Measurements from ENCODE around the gene GJB2. TPM values are rescaled to one million over a fixed set of nuclear protein-coding genes. Genes with fewer than 3 reads are reported as not detected.

The GJB2 gene
- total and polyA plus RNA-seq, 9 donors, result 0.13 to 2.5 (median 0.52) TPM; not detected in 3

- no peak overlapping the region for H3K4me3 ChIP-seq
- H3K27ac ChIP-seq, result no peak overlapping the region
- DNase-seq, result no peak
- no peaks in the 10 kb centered on the region for H3K4me1 ChIP-seq (ENCODE audit: insufficient read depth)
- WGBS, 3 donors, result 40 to 54% (median 44%) methylated on average over 1 of the region's 1 CpG
- H3K27me3 ChIP-seq, result no peaks in the 10 kb centered on the region
- TF ChIP-seq, protein P1, sequence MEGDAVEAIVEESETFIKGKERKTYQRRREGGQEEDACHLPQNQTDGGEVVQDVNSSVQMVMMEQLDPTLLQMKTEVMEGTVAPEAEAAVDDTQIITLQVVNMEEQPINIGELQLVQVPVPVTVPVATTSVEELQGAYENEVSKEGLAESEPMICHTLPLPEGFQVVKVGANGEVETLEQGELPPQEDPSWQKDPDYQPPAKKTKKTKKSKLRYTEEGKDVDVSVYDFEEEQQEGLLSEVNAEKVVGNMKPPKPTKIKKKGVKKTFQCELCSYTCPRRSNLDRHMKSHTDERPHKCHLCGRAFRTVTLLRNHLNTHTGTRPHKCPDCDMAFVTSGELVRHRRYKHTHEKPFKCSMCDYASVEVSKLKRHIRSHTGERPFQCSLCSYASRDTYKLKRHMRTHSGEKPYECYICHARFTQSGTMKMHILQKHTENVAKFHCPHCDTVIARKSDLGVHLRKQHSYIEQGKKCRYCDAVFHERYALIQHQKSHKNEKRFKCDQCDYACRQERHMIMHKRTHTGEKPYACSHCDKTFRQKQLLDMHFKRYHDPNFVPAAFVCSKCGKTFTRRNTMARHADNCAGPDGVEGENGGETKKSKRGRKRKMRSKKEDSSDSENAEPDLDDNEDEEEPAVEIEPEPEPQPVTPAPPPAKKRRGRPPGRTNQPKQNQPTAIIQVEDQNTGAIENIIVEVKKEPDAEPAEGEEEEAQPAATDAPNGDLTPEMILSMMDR (IDR thresholded peaks at IDR 0.05), result no peak
- TF ChIP-seq EP300 (IDR thresholded peaks at IDR 0.05), result no peak
- TF ChIP-seq POLR2A (IDR thresholded peaks at IDR 0.05), result no peak
- intact Hi-C loops (cut with DNase I), result no loop called here
- peaks cover 0 to 2% of the 10 kb centered on the region in 2 donors for H3K9me3 ChIP-seq
- no peaks in the 10 kb centered on the region for H3K36me3 ChIP-seq
These were observed 17.2 kb upstream of the GJB2 start for GRCh38 chr13:20209948-20210347.

GRCh38 chr13:20206698-20207235 is 14.0 kb upstream of the GJB2 start:
- Histone ChIP-seq H3K27ac (no peak overlapping the region), H3K9me3 (no peaks in the 10 kb centered on the region), H3K4me1 (ENCODE audit: insufficient read depth) (no peaks in the 10 kb centered on the region), H3K4me3 (no peak overlapping the region), H3K36me3 (no peaks in the 10 kb centered on the region), H3K27me3 (no peaks in the 10 kb centered on the region)
- no peak for DNase-seq
- WGBS, 3 donors, result 73 to 80% (median 80%) methylated on average over 16 of the region's 16 CpGs
- intact Hi-C loops (cut with DNase I), result no loop called here
- TF ChIP-seq POLR2A (IDR thresholded peaks at IDR 0.05) (no peak), EP300 (IDR thresholded peaks at IDR 0.05) (no peak)
- TF ChIP-seq, protein P1 (IDR thresholded peaks at IDR 0.05), result no peak

- TF ChIP-seq, protein P1 (IDR thresholded peaks at IDR 0.05), result no peak
- TF ChIP-seq POLR2A (IDR thresholded peaks at IDR 0.05) (no peak), EP300 (IDR thresholded peaks at IDR 0.05) (no peak)
- H3K4me3 ChIP-seq, result no peak overlapping the region
- H3K36me3 ChIP-seq, result no peaks in the 10 kb centered on the region
- H3K4me1 ChIP-seq (ENCODE audit: insufficient read depth), result no peaks in the 10 kb centered on the region
- peaks cover 0 to 3% of the 10 kb centered on the region in 2 donors for H3K9me3 ChIP-seq
- DNase-seq, result no peak
- intact Hi-C loops (cut with DNase I), result no loop called here
- 77 to 82% (median 81%) methylated on average over 11 of the region's 11 CpGs for WGBS, 3 donors
- H3K27me3 ChIP-seq, result no peaks in the 10 kb centered on the region
- H3K27ac ChIP-seq, result no peak overlapping the region
These were observed 13.4 kb upstream of the GJB2 start for GRCh38 chr13:20206065-20206697.

- intact Hi-C loops (cut with DNase I), result no loop called here
These were observed 6.0 kb upstream of the GJB2 start for GRCh38 chr13:20198781-20199180.

More at GRCh38 chr13:20198781-20199180, 6.0 kb upstream of the GJB2 start:
- WGBS, 3 donors, result 77 to 84% (median 80%) methylated on average over 1 of the region's 1 CpG
- no peak for DNase-seq
- peaks cover 2% of the 10 kb centered on the region for H3K27me3 ChIP-seq
- no peaks in the 10 kb centered on the region for H3K4me1 ChIP-seq (ENCODE audit: insufficient read depth)
- no peak overlapping the region for H3K27ac ChIP-seq
- TF ChIP-seq, protein P1 (IDR thresholded peaks at IDR 0.05), result no peak
- TF ChIP-seq POLR2A (IDR thresholded peaks at IDR 0.05), result no peak
- no peak for TF ChIP-seq EP300 (IDR thresholded peaks at IDR 0.05)
- H3K4me3 ChIP-seq, result no peak overlapping the region
- no peaks in the 10 kb centered on the region for H3K36me3 ChIP-seq
- peaks cover 0 to 3% of the 10 kb centered on the region in 2 donors for H3K9me3 ChIP-seq

All from ovary (tissue), 9 donors.